ENCODE results near the gene SULT1C3. TPM values are rescaled to one million over a fixed set of nuclear protein-coding genes. Genes with fewer than 3 reads are reported as not detected.

Gene SULT1C3
- total and polyA plus RNA-seq, 2 of the 4 experiments (the other 2 are of a cell fraction): not detected

GRCh38 chr2:108260773-108261172 lies 21.0 kb downstream of the SULT1C3 start:
- H2BK20ac ChIP-seq (ENCODE audit: low read depth, low read length): no peak overlapping the region
- no peaks in the 10 kb centered on the region for H3K79me1 ChIP-seq (ENCODE audit: low read depth in 1 of 2, low read length in 2 of 2)
- no TSS peak for BruUV-seq (replicated peaks)
- H4K20me1 ChIP-seq (ENCODE audit: insufficient read depth, low read length): no peaks in the 10 kb centered on the region
- no peak overlapping the region for H3K4ac ChIP-seq (ENCODE audit: low read depth, low read length)
- POLR2A ChIA-PET (ENCODE audit: unreplicated experiment): no interaction called here
- no peak overlapping the region for H3K4me2 ChIP-seq (ENCODE audit: low read depth, low read length)
- H3K4me3 ChIP-seq (ENCODE audit: insufficient read depth, low read depth, low read length): no peak overlapping the region
- H4K91ac ChIP-seq (ENCODE audit: insufficient read depth, low read depth, low read length): no peak overlapping the region
- peaks cover 16% of the 10 kb centered on the region for H3K27me3 ChIP-seq (ENCODE audit: control insufficient read depth, insufficient read depth, low read length)
- no peak overlapping the region for H2AK5ac ChIP-seq (ENCODE audit: low read depth, low read length)
- intact Hi-C loops (cut with micrococcal nuclease) (no loop called here), in situ Hi-C loops (cut with MboI; ENCODE audit: low sequenced_read_pairs) (no loop called here), dilution Hi-C loops (cut with HindIII; ENCODE audit: low sequenced_read_pairs, unreplicated experiment) (no loop called here)
- no peak overlapping the region for H2AK9ac ChIP-seq (replicated peaks; ENCODE audit: low read depth, low read length, poor library complexity)
- no peaks in the 10 kb centered on the region for H3K9me3 ChIP-seq (ENCODE audit: control insufficient read depth, insufficient read depth, low read length)
- no peaks in the 10 kb centered on the region for H3K4me1 ChIP-seq (ENCODE audit: control insufficient read depth, insufficient read depth, low read length)
- TF ChIP-seq RCOR1 (IDR thresholded peaks at IDR 0.05; ENCODE audit: insufficient replicate concordance, low read length): no peak
- no peak for TF ChIP-seq SMC3 (IDR thresholded peaks at IDR 0.05; ENCODE audit: low read depth, low read length)
- TF ChIP-seq USF2 (IDR thresholded peaks at IDR 0.05; ENCODE audit: low read depth, low read length): no peak
- TF ChIP-seq MAFK (IDR thresholded peaks at IDR 0.05; ENCODE audit: low read depth, low read length): no peak
- TF ChIP-seq POLR2A (IDR thresholded peaks at IDR 0.05; ENCODE audit: low read depth, low read length): no peak
- TF ChIP-seq CHD1 (IDR thresholded peaks at IDR 0.05; ENCODE audit: low read depth, low read length): no peak
- TF ChIP-seq BHLHE40 (IDR thresholded peaks at IDR 0.05; ENCODE audit: low read depth, low read length): no peak
- no peak for TF ChIP-seq RFX5 (IDR thresholded peaks at IDR 0.05; ENCODE audit: low read depth, low read length)
- TF ChIP-seq ELK1 (IDR thresholded peaks at IDR 0.05; ENCODE audit: borderline replicate concordance, low read depth, low read length): no peak
- TF ChIP-seq MAZ (IDR thresholded peaks at IDR 0.05; ENCODE audit: borderline replicate concordance, low read depth, low read length): no peak
- no peak for TF ChIP-seq CTCF (conservative IDR thresholded peaks at IDR 0.05; ENCODE audit: low read depth, low read length)
- TF ChIP-seq FOS (IDR thresholded peaks at IDR 0.05; ENCODE audit: low read depth, low read length): no peak
- no peak for TF ChIP-seq CEBPB (IDR thresholded peaks at IDR 0.05; ENCODE audit: low read depth, low read length)
- TF ChIP-seq RAD21 (IDR thresholded peaks at IDR 0.05; ENCODE audit: low read length): no peak
- TF ChIP-seq MXI1 (IDR thresholded peaks at IDR 0.05; ENCODE audit: borderline replicate concordance, low read depth, low read length): no peak
- TF ChIP-seq NFE2L2 (IDR thresholded peaks at IDR 0.05; ENCODE audit: low read depth, low read length): no peak
- no CpG with 5 or more reads among the region's 1 CpG for WGBS, 2 experiments (ENCODE audit: extremely low coverage in 2 of 2, insufficient read length in 1 of 2)
- H3K9me1 ChIP-seq (ENCODE audit: insufficient read depth, low read length): no peaks in the 10 kb centered on the region
- no peak overlapping the region for H3K14ac ChIP-seq (replicated peaks; ENCODE audit: low read depth, low read length)
- no peak overlapping the region for H3K23ac ChIP-seq (ENCODE audit: low read depth, low read length)
- no peak overlapping the region for H4K8ac ChIP-seq (ENCODE audit: low read depth in 2 of 2, low read length in 2 of 2)
- no peak overlapping the region for H2AFZ ChIP-seq (replicated peaks; ENCODE audit: low read length, poor library complexity)
- DNase-seq (no peak), ATAC-seq (ENCODE audit: low read depth) (no peak)
- CTCF ChIA-PET: no interaction called here
- H3K56ac ChIP-seq (ENCODE audit: extremely low read depth, insufficient read depth, low read length): no peak overlapping the region
- no peak overlapping the region for H2BK15ac ChIP-seq (ENCODE audit: low read depth, low read length)
- no peak overlapping the region for H4K5ac ChIP-seq (ENCODE audit: low read depth, low read length)
- no peak overlapping the region for H3K18ac ChIP-seq (ENCODE audit: low read depth, low read length)
- no peak overlapping the region for H3K9ac ChIP-seq (ENCODE audit: low read depth, low read length)
- no peak overlapping the region for H2BK120ac ChIP-seq (ENCODE audit: low read depth, low read length)
- H3K27ac ChIP-seq (ENCODE audit: insufficient read depth, low read length): no peak overlapping the region
- H3K36me3 ChIP-seq (ENCODE audit: control insufficient read depth, insufficient read depth, low read length): no peaks in the 10 kb centered on the region
- no peak overlapping the region for H2BK5ac ChIP-seq (ENCODE audit: low read depth, low read length, poor library complexity, severe bottlenecking)

All from IMR-90 (cell line).